Measurements from ENCODE around the gene GIMAP1. TPM values are rescaled to one million over a fixed set of nuclear protein-coding genes. Genes with fewer than 3 reads are reported as not detected.

The GIMAP1 gene
- total RNA-seq, 1 donor from 2014 or later, result not detected

DNA sequence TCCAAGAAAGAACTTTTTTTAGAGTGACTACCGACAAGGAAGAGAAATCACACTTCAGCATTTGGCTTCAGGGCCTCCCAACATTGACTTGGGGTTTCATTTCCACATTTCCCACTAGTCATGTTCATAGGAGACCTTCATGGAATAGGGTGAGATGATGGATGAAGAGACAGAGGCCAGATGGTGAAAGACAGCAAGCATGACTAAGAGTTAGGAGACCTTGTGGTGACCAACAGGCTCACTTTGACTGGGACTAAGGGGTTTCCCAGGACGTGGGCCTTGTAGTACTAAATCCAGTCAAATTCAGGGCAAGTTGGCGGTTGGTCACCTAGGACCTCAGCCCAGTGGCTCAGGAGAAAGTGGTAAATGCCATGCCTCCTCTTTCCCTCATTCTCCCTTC is 17.8 kb downstream of the GIMAP1 start:
- no peaks in the 10 kb centered on the region for H3K36me3 ChIP-seq (ENCODE audit: control insufficient read depth, insufficient read depth, low read length)
- no peak for FAIRE-seq

DNA sequence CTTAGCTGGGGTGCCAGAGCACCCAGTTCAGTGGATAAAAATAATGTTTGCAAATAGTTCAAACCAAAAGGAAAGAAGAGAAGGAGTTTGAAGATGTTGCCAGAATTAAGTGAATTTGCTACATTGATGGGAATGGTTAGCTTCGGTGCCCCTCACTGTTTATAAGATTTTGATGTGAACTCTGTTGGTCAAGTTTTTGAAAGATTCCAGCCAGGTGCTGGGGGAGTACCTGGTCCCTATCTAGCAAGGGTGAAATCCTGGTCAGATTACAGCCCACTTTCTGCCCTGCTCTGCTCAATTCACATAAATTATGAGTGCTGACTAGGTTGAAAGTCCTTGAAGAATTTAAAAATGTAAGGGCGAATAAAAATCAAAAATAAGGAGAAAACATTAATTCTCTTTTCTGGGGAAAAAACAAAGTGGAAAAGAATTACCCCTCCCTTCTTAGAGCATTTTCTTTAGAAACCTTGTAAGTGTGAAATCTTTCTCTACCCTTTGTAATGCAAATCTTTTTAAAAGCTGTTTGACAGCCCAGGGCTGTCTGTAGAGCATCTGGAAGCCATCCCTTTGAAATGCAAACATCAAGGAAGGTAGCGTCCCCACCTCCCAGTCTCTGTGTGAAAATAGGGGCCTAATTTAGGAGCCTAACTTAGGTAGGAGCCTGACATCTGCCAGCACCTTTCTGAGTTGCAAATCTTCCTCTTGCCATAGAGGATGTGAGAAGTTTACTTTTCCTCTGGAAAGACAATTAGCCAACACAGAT is 19.4 kb downstream of the GIMAP1 start:
- DNase-seq (ENCODE audit: low read depth) (no peak), FAIRE-seq (no peak)
- no peaks in the 10 kb centered on the region for H3K27me3 ChIP-seq (ENCODE audit: control insufficient read depth, insufficient read depth, low read length)
- TF ChIP-seq, protein P1, sequence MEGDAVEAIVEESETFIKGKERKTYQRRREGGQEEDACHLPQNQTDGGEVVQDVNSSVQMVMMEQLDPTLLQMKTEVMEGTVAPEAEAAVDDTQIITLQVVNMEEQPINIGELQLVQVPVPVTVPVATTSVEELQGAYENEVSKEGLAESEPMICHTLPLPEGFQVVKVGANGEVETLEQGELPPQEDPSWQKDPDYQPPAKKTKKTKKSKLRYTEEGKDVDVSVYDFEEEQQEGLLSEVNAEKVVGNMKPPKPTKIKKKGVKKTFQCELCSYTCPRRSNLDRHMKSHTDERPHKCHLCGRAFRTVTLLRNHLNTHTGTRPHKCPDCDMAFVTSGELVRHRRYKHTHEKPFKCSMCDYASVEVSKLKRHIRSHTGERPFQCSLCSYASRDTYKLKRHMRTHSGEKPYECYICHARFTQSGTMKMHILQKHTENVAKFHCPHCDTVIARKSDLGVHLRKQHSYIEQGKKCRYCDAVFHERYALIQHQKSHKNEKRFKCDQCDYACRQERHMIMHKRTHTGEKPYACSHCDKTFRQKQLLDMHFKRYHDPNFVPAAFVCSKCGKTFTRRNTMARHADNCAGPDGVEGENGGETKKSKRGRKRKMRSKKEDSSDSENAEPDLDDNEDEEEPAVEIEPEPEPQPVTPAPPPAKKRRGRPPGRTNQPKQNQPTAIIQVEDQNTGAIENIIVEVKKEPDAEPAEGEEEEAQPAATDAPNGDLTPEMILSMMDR (IDR thresholded peaks at IDR 0.05; ENCODE audit: insufficient read depth, low read length, severe bottlenecking), result no peak
- no peaks in the 10 kb centered on the region for H3K36me3 ChIP-seq (ENCODE audit: control insufficient read depth, insufficient read depth, low read length)
- H3K4me3 ChIP-seq (ENCODE audit: low read depth, low read length), result no peak overlapping the region

More for the DNA sequence above, 17.8 kb downstream of the GIMAP1 start:
- TF ChIP-seq, protein P1 (IDR thresholded peaks at IDR 0.05; ENCODE audit: insufficient read depth, low read length, severe bottlenecking), result no peak
- no peak for DNase-seq (ENCODE audit: low read depth)
- no peak overlapping the region for H3K4me3 ChIP-seq (ENCODE audit: low read depth, low read length)
- no peaks in the 10 kb centered on the region for H3K27me3 ChIP-seq (ENCODE audit: control insufficient read depth, insufficient read depth, low read length)

DNA sequence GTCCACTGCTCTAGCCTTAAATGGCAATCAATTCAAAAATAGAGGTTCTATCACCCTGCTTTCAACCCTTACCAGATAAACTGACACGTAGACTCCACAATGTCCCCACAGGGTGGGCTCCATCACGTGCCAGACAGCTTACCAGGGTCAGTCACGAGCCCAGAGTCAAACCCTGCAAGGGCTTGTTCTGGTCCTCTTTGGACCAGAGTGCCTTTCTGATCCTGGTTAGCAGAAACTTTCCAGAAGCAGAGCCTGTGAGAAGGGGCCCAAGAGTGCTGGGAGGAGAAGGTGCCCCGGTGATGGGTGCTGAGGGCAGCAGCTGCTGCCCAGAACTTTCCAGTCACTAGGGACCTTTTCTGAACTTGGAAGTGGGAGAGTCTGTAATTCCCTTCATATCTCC is 20.5 kb downstream of the GIMAP1 start:
- Histone ChIP-seq H3K4me3 (ENCODE audit: low read depth, low read length) (no peak overlapping the region), H3K27me3 (ENCODE audit: control insufficient read depth, insufficient read depth, low read length) (no peaks in the 10 kb centered on the region), H3K36me3 (ENCODE audit: control insufficient read depth, insufficient read depth, low read length) (no peaks in the 10 kb centered on the region)
- no peak for FAIRE-seq
- TF ChIP-seq, protein P1 (IDR thresholded peaks at IDR 0.05; ENCODE audit: insufficient read depth, low read length, severe bottlenecking), result no peak
- no peak for DNase-seq (ENCODE audit: low read depth)

DNA sequence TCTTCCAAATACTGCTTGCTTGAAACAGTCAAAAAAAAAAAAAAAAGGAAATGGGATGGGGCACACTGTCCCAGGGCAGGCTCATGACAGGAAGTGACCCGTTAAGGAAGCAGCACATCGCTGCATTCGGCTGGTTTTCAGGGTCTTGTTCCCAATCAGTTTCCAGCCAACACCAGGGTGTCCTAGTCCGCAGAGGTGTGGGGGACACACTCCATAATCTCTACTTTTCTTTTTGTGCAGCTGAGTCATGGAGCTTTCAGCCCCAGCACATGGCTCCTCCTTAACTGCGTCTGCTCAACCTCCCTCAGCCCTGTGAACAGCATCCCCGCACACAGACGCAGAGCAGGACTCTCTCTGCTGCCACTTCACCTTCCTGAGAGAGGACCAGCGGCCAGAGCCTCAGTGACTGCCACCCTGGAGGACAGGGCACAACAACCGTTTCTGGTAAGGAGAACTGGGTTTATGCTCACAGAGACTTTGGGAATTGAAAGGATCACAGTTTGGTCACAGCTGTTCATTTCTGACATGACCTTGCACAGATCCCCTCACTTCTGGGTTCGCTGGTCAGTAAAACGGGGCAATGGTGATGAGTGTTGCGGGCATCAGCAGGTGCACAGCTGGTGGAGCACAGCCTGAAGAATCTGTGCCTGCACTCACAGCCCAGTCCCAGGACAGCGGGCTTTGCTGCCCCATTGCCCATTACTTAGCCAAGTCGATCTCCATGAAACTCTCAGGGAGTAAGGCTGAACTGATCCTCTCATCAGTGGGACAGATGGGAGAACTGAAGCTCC is 21.0 kb downstream of the GIMAP1 start, which contains the start of gene GIMAP5:
TSS of gene GIMAP5 (plus strand) at position 154 of the 791 bp plus-strand sequence. CDS start 3,467 bp downstream, outside the sequence.
- no peaks in the 10 kb centered on the region for H3K27me3 ChIP-seq (ENCODE audit: control insufficient read depth, insufficient read depth, low read length)
- H3K4me3 ChIP-seq (ENCODE audit: low read depth, low read length), result no peak within 1 kb of the TSS
- no peak for DNase-seq (ENCODE audit: low read depth)
- FAIRE-seq, result no peak
- H3K36me3 ChIP-seq (ENCODE audit: control insufficient read depth, insufficient read depth, low read length), result no peaks in the 10 kb centered on the region
- TF ChIP-seq, protein P1 (IDR thresholded peaks at IDR 0.05; ENCODE audit: insufficient read depth, low read length, severe bottlenecking), result no peak

DNA sequence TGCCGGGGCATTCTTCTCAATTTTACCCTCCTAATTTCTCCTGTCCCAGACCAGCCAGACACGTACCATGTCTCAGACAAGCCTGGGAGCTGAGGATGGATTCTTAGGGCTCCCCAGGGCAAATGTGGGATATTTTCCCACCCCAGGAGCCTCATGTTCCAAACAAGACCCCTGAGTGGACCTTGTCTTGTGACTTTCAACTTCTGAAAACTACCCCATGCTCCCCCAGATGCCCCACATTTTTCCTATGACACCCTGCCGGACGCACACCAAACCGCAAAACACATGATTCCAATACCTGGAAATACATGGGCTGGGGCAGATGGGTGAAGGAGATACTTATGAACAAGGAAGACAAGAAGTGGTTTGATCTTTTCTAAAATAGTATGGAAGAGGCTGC is 21.7 kb downstream of the GIMAP1 start:
- Histone ChIP-seq H3K36me3 (ENCODE audit: control insufficient read depth, insufficient read depth, low read length) (no peaks in the 10 kb centered on the region), H3K4me3 (ENCODE audit: low read depth, low read length) (no peak overlapping the region), H3K27me3 (ENCODE audit: control insufficient read depth, insufficient read depth, low read length) (no peaks in the 10 kb centered on the region)
- DNase-seq (ENCODE audit: low read depth) (no peak), FAIRE-seq (no peak)
- TF ChIP-seq, protein P1 (IDR thresholded peaks at IDR 0.05; ENCODE audit: insufficient read depth, low read length, severe bottlenecking), result no peak
